Fibroblast of lung (primary cell): Measurements from ENCODE around the gene FBLIM1. TPM values are rescaled to one million over a fixed set of nuclear protein-coding genes. Genes with fewer than 3 reads are reported as not detected.

Experiments used
- DNase-seq, 2 donors: peaks; one replicate each; pipeline versions ENCODE4 v3.0.0 to v3.0.0-alpha.2; 2010; ENCODE audit warnings: low read depth in 2 of 2
- H2AFZ ChIP-seq: 2 replicates; pipeline ENCODE4 v1.5.1; 2012; ENCODE audit warnings: low read length, control low read depth, inconsistent platforms
- H3K27ac ChIP-seq: 2 replicates; pipeline ENCODE4 v1.5.1; 2011; ENCODE audit warnings: low read length, control low read depth; ENCODE audit not compliant: insufficient read depth
- H3K27me3 ChIP-seq: 2 replicates; pipeline ENCODE4 v1.5.1; 2011; ENCODE audit warnings: mild to moderate bottlenecking, low read length; ENCODE audit not compliant: control insufficient read depth, insufficient read depth
- H3K36me3 ChIP-seq: 2 replicates; pipeline ENCODE4 v1.5.1; 2011; ENCODE audit warnings: low read length; ENCODE audit not compliant: control insufficient read depth, insufficient read depth
- H3K4me1 ChIP-seq: 2 replicates; pipeline ENCODE4 v1.5.1; 2011; ENCODE audit warnings: low read length; ENCODE audit not compliant: control insufficient read depth, insufficient read depth; ENCODE audit errors: extremely low read depth
- H3K4me2 ChIP-seq: 2 replicates; pipeline ENCODE4 v1.5.1; 2011; ENCODE audit warnings: low read length, control low read depth; ENCODE audit not compliant: insufficient read depth; ENCODE audit errors: extremely low read depth
- H3K4me3 ChIP-seq, 4 experiments: fragments of 200-600 bp in 1 of 4; sonication (generic) in 1 of 4; replicated peaks in 1 of 4; 2 replicates each; pipeline ENCODE4 v1.5.1; 2011 to 2016; ENCODE audit warnings: low read length in 4 of 4, low read depth in 3 of 4, mild to moderate bottlenecking in 3 of 4, control low read depth in 2 of 4, inconsistent platforms in 1 of 4, mixed read lengths in 1 of 4; ENCODE audit not compliant: insufficient read depth in 1 of 4; ENCODE audit errors: control extremely low read depth in 1 of 4
- H3K79me2 ChIP-seq: 2 replicates; pipeline ENCODE4 v1.5.1; 2012; ENCODE audit warnings: mild to moderate bottlenecking, low read length, inconsistent platforms; ENCODE audit not compliant: control insufficient read depth, insufficient read depth
- H3K9ac ChIP-seq: 2 replicates; pipeline ENCODE4 v1.5.1; 2011; ENCODE audit warnings: mild to moderate bottlenecking, low read length, control low read depth; ENCODE audit not compliant: insufficient read depth
- H3K9me3 ChIP-seq: 2 replicates; pipeline ENCODE4 v1.5.1; 2012; ENCODE audit warnings: low read depth, low read length; ENCODE audit not compliant: control insufficient read depth, insufficient read depth
- H4K20me1 ChIP-seq: 2 replicates; pipeline ENCODE4 v1.5.1; 2011; ENCODE audit warnings: low read length; ENCODE audit not compliant: control insufficient read depth, insufficient read depth; ENCODE audit errors: extremely low read depth
- EZH2 ChIP-seq: IDR thresholded peaks from 2 replicates; pipeline ENCODE4 v1.5.1; 2012; ENCODE audit warnings: low read length, control low read depth, mild to moderate bottlenecking; ENCODE audit errors: missing control alignments
- polyA plus RNA-seq, 2 donors: library from polyadenylated mRNA; depleted of rRNA in 1 of 2; stranded (reverse) in 1 of 2; unstranded in 1 of 2; fragments of >200 nt; gene quantifications; 2 replicates each; pipeline ENCODE4 v1.2.1, GENCODE V29; 2011 to 2012; ENCODE audit warnings: missing spikeins in 1 of 2
- total RNA-seq: library from RNA; depleted of rRNA; stranded (reverse); fragments of >200 nt; gene quantifications from 2 replicates; pipeline ENCODE4 v1.2.1, GENCODE V29; 2014
- TF ChIP-seq, protein P1 (sequence below), 2 donors: IDR thresholded peaks in 1 of 2; conservative IDR thresholded peaks in 1 of 2; 1 replicate in 1 of 2; 2 replicates in 1 of 2; pipeline ENCODE4 v1.5.1; 2011 to 2012; ENCODE audit warnings: low read length in 2 of 2, control low read depth in 1 of 2, inconsistent platforms in 1 of 2, low read depth in 1 of 2, mild to moderate bottlenecking in 1 of 2

Gene FBLIM1
- total and polyA plus RNA-seq, 2 donors (not counting 1 experiment from before 2014, with no cell fraction given) = 17.3 to 86.2 TPM

- H3K27ac ChIP-seq = no peak overlapping the region
- H3K36me3 ChIP-seq = peaks cover 39% of the 10 kb centered on the region
- H3K9ac ChIP-seq = no peak overlapping the region
- H2AFZ ChIP-seq = no peak overlapping the region
- H3K79me2 ChIP-seq = no peaks in the 10 kb centered on the region
- DNase-seq = no peak
- H4K20me1 ChIP-seq = no peaks in the 10 kb centered on the region
- H3K9me3 ChIP-seq = no peaks in the 10 kb centered on the region
- TF ChIP-seq EZH2 = no peak
- TF ChIP-seq, protein P1, sequence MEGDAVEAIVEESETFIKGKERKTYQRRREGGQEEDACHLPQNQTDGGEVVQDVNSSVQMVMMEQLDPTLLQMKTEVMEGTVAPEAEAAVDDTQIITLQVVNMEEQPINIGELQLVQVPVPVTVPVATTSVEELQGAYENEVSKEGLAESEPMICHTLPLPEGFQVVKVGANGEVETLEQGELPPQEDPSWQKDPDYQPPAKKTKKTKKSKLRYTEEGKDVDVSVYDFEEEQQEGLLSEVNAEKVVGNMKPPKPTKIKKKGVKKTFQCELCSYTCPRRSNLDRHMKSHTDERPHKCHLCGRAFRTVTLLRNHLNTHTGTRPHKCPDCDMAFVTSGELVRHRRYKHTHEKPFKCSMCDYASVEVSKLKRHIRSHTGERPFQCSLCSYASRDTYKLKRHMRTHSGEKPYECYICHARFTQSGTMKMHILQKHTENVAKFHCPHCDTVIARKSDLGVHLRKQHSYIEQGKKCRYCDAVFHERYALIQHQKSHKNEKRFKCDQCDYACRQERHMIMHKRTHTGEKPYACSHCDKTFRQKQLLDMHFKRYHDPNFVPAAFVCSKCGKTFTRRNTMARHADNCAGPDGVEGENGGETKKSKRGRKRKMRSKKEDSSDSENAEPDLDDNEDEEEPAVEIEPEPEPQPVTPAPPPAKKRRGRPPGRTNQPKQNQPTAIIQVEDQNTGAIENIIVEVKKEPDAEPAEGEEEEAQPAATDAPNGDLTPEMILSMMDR (conservative IDR thresholded peaks at IDR 0.05 in 1 of 2, IDR thresholded peaks at IDR 0.05 in 1 of 2; ENCODE audit: low read depth in 1 of 2, low read length in 2 of 2) = no peak
- H3K4me3 ChIP-seq = no peak overlapping the region
- H3K27me3 ChIP-seq = no peaks in the 10 kb centered on the region
- H3K4me2 ChIP-seq = no peak overlapping the region
- no peaks in the 10 kb centered on the region for H3K4me1 ChIP-seq
These were observed 32.1 kb upstream of the FBLIM1 start for GRCh38 chr1:15726508-15726907.

DNA sequence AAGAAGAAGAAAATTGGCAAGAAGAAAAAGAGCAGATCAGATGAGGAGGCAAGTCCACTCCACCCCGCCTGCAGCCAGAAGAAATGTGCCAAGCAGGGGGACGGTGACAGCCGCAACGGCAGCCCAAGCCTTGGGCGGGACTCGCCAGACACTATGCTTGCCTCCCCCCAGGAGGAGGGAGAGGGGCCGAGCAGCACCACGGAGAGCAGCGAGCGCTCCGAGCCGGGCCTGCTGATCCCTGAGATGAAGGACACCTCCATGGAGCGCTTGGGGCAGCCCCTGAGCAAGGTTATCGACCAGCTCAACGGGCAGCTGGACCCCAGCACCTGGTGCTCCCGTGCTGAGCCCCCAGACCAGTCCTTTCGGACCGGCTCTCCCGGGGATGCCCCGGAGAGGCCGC is 31.6 kb upstream of the FBLIM1 start:
- Histone ChIP-seq H3K36me3 (peaks cover 40% of the 10 kb centered on the region), H3K79me2 (no peaks in the 10 kb centered on the region), H3K9ac (no peak overlapping the region), H3K9me3 (no peaks in the 10 kb centered on the region), H3K27me3 (no peaks in the 10 kb centered on the region), H3K4me2 (no peak overlapping the region), H3K4me3 (no peak overlapping the region), H4K20me1 (no peaks in the 10 kb centered on the region), H2AFZ (no peak overlapping the region), H3K4me1 (no peaks in the 10 kb centered on the region), H3K27ac (no peak overlapping the region)
- no peak for DNase-seq
- TF ChIP-seq, protein P1 (conservative IDR thresholded peaks at IDR 0.05 in 1 of 2, IDR thresholded peaks at IDR 0.05 in 1 of 2; ENCODE audit: low read depth in 1 of 2, low read length in 2 of 2) = no peak
- no peak for TF ChIP-seq EZH2

DNA sequence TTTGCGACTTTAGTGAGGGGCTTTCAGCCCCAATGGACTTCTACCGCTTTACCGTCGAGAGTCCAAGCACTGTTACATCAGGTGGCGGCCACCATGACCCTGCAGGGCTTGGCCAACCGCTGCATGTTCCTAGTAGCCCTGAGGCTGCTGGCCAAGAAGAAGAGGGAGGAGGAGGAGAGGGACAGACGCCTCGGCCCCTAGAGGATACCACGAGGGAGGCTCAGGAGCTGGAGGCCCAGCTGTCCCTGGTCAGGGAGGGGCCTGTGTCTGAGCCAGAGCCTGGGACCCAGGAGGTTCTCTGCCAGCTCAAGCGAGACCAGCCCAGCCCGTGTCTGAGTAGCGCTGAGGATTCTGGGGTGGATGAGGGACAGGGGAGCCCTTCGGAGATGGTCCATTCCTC is 31.2 kb upstream of the FBLIM1 start:
- no peaks in the 10 kb centered on the region for H4K20me1 ChIP-seq
- H3K4me1 ChIP-seq = no peaks in the 10 kb centered on the region
- H3K9me3 ChIP-seq = no peaks in the 10 kb centered on the region
- no peak for TF ChIP-seq EZH2
- TF ChIP-seq, protein P1 (conservative IDR thresholded peaks at IDR 0.05 in 1 of 2, IDR thresholded peaks at IDR 0.05 in 1 of 2; ENCODE audit: low read depth in 1 of 2, low read length in 2 of 2) = no peak
- no peak overlapping the region for H3K4me3 ChIP-seq
- no peak overlapping the region for H3K27ac ChIP-seq
- H3K79me2 ChIP-seq = no peaks in the 10 kb centered on the region
- H3K27me3 ChIP-seq = no peaks in the 10 kb centered on the region
- no peak for DNase-seq
- H2AFZ ChIP-seq = no peak overlapping the region
- H3K9ac ChIP-seq = no peak overlapping the region
- peaks cover 44% of the 10 kb centered on the region for H3K36me3 ChIP-seq
- H3K4me2 ChIP-seq = no peak overlapping the region
